ENCODE data around the gene MIS18A. TPM values are rescaled to one million over a fixed set of nuclear protein-coding genes. Genes with fewer than 3 reads are reported as not detected.
"Not testable (repeated sequence)": the region's sequence is repeated elsewhere in the genome, so short reads cannot be mapped to it uniquely, and the experiment has no call there.

The MIS18A gene
- total RNA-seq, 1 donor from 2014 or later: 26.3 TPM

DNA sequence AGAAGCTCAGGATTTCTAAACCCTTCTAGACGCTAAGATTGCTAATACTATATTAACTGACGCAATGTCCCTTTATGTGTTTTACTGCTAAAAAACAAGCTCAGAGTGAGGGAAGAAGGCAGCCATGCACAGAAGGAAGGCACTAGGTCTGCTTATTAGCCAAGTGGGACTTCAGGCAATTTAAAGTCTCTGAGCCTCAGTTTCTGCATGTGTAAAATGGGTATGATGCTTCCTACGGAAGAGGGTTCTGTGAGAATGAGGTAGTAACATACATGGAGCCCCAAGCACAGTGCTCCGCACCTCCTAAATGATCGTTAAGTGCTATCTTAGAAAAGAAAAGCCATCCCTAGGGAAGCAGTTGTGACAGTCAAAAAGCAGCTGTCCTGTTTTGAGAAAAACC, 16.9 kb downstream of the MIS18A start:
- DNase-seq (ENCODE audit: low spot score): no peak
- intact Hi-C loops (cut with micrococcal nuclease): no loop called here
- no peaks in the 10 kb centered on the region for H3K4me1 Mint-ChIP-seq (ENCODE audit: low read depth)
- H3K9me3 Mint-ChIP-seq: no peaks in the 10 kb centered on the region
- no peak overlapping the region for H3K27ac Mint-ChIP-seq
- H3K4me3 Mint-ChIP-seq (ENCODE audit: low read depth): no peak overlapping the region
- peaks cover 7% of the 10 kb centered on the region for H3K36me3 Mint-ChIP-seq (ENCODE audit: low read depth)
- H3K27me3 Mint-ChIP-seq (ENCODE audit: low read depth): no peaks in the 10 kb centered on the region

DNA sequence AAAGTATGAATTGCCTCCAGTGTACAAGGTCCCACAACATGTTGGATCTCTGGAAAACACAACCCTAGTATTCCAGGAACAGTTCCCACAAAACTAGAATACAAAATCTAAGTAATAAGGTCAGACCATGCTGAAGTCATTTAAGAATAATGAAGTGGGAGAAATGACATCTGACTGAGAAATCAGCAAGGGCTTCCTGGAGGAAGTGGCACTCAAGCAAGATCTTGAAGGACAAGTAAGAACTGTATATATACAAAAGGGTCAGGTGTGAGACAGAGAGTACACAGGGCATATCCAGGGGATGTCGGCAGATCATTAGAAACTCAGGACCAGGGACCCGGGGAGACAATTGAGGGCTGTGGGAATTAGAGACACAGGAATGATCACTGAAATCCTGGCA, 18.7 kb downstream of the MIS18A start:
- H3K4me1 Mint-ChIP-seq (ENCODE audit: low read depth): no peaks in the 10 kb centered on the region
- intact Hi-C loops (cut with micrococcal nuclease): no loop called here
- no peaks in the 10 kb centered on the region for H3K36me3 Mint-ChIP-seq (ENCODE audit: low read depth)
- H3K27ac Mint-ChIP-seq: no peak overlapping the region
- H3K4me3 Mint-ChIP-seq (ENCODE audit: low read depth): no peak overlapping the region
- no peaks in the 10 kb centered on the region for H3K9me3 Mint-ChIP-seq
- no peaks in the 10 kb centered on the region for H3K27me3 Mint-ChIP-seq (ENCODE audit: low read depth)
- no peak for DNase-seq (ENCODE audit: low spot score)

DNA sequence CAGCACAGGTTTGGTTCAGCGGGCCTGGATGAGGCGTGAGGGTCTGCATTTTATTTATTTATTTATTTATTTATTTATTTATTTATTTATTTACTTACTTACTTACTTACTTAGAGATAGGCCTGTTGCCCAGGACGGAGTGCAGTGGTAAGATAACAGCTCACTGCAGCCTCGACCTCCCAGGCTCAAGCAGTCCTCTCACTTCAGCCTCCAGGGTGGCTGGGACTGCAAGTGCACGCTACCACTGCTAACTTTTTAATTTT, 20.1 kb downstream of the MIS18A start:
- not testable (repeated sequence) for H3K27ac Mint-ChIP-seq; DNase-seq (ENCODE audit: low spot score); H3K4me1 Mint-ChIP-seq (ENCODE audit: low read depth); H3K4me3 Mint-ChIP-seq (ENCODE audit: low read depth); H3K36me3 Mint-ChIP-seq (ENCODE audit: low read depth); H3K27me3 Mint-ChIP-seq (ENCODE audit: low read depth); H3K9me3 Mint-ChIP-seq
- intact Hi-C loops (cut with micrococcal nuclease): loop anchor here (1.0 to 2.0 kb wide), 2 partner anchors 386 to 392 kb away; partner anchors contain the start of gene HUNK

DNA sequence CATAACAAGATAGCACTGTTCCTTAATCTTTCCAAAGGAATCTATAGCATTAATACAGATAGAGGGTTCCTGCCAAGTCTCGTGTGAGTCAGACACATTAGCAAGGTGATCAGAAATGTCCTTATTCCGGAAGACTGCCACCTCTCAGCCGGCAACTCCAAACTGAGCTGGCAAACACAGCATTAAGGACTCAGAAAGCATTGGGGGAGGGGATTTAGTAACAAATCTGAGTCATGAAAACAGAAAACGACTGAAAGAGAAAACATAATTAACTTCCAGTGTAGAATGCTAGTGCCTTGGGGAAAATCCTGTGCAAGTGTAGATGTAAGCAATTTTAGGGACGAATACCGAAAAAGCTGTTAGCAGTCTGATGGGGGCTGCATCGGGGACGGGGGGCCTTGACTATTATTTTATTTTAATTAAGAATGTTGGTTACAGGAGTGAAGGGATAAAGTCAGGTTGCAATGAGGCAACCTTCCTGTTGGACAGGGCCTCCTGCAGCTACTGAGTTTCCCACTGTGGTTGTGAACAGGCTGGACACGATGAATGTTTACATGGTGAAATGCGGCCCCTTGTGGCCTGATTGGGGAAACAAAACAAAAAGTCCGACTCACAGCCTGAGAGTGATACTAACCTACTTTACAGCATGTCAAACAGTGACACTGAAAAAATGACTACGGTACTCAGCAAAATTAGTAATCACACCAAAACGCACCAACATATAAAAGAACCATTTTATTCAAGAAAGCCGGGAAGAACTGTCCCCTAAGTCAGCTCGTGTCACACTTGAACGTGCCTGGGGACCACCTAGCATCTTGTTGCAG, 20.7 kb downstream of the MIS18A start:
- H3K4me1 Mint-ChIP-seq (ENCODE audit: low read depth): no peaks in the 10 kb centered on the region
- H3K27me3 Mint-ChIP-seq (ENCODE audit: low read depth): no peaks in the 10 kb centered on the region
- no peak for DNase-seq (ENCODE audit: low spot score)

DNA sequence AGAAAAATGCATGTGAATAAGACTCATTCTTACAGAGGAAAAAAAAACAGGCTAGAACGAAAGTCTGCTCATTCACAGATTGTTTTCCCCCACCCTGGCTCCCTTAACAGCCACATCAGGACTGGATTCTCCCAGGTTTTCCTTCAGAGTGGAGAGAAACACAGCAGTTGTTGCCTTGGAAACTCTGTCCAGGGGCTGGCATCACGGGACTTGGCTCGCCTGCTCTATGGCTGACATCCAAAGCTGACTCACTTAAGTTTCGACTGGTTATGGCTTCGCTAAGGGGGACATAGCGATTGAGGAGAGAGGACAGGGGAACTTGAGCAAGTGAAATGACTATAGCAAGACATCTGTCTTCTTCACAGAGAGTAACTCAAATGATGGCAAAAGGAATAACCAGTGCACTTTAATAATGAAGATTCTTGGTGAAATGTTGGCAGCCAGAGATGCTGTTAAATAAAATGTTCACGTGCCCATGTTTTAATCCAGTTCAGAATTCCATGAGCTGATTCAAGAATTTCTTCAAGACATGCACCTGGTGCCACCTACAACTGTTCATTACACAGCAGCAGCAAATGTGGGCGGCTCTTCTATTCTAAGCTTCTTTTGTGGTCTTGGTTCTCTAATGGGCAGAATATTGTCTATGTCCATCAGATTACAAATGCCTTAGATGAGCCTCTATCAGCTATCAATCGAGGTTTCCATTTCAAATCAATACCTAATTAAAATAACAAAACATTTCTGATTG, 21.8 kb downstream of the MIS18A start:
- no peaks in the 10 kb centered on the region for H3K4me1 Mint-ChIP-seq (ENCODE audit: low read depth)
- H3K27ac Mint-ChIP-seq: no peak overlapping the region
- intact Hi-C loops (cut with micrococcal nuclease): no loop called here

More for the DNA sequence above, 20.7 kb downstream of the MIS18A start:
- intact Hi-C loops (cut with micrococcal nuclease): loop anchor here (1.0 to 2.0 kb wide), 2 partner anchors 385 to 392 kb away; partner anchors contain the start of gene HUNK
- no peak overlapping the region for H3K27ac Mint-ChIP-seq
- H3K4me3 Mint-ChIP-seq (ENCODE audit: low read depth): no peak overlapping the region
- no peaks in the 10 kb centered on the region for H3K9me3 Mint-ChIP-seq
- H3K36me3 Mint-ChIP-seq (ENCODE audit: low read depth): no peaks in the 10 kb centered on the region

DNA sequence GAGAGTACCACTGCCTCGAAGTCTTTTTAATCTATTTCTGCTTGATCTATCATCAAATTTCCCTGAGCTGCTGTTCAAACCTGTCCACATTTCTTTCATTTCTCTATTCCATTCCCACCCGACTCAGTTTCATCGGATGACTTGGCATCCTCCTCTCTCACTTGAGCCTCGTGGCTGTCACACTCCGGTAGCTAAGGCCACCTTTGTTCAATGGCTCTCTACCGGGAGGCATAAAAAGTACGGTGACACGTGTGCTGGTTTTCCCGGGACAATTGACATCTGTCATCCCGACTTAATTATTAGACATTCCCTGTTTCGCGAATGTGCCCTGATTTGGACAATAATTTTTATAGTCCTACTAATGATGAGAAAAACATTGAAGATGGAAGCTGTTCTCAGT, 22.6 kb downstream of the MIS18A start:
- no peak overlapping the region for H3K4me3 Mint-ChIP-seq (ENCODE audit: low read depth)
- H3K9me3 Mint-ChIP-seq: peaks cover 4% of the 10 kb centered on the region
- H3K27me3 Mint-ChIP-seq (ENCODE audit: low read depth): no peaks in the 10 kb centered on the region
- no peak for DNase-seq (ENCODE audit: low spot score)
- no peak overlapping the region for H3K27ac Mint-ChIP-seq
- H3K4me1 Mint-ChIP-seq (ENCODE audit: low read depth): no peaks in the 10 kb centered on the region
- H3K36me3 Mint-ChIP-seq (ENCODE audit: low read depth): no peaks in the 10 kb centered on the region
- intact Hi-C loops (cut with micrococcal nuclease): no loop called here

More for the DNA sequence above, 21.8 kb downstream of the MIS18A start:
- Mint-ChIP-seq H3K4me3 (ENCODE audit: low read depth) (no peak overlapping the region), H3K27me3 (ENCODE audit: low read depth) (no peaks in the 10 kb centered on the region), H3K36me3 (ENCODE audit: low read depth) (no peaks in the 10 kb centered on the region), H3K9me3 (no peaks in the 10 kb centered on the region)
- no peak for DNase-seq (ENCODE audit: low spot score)

DNA sequence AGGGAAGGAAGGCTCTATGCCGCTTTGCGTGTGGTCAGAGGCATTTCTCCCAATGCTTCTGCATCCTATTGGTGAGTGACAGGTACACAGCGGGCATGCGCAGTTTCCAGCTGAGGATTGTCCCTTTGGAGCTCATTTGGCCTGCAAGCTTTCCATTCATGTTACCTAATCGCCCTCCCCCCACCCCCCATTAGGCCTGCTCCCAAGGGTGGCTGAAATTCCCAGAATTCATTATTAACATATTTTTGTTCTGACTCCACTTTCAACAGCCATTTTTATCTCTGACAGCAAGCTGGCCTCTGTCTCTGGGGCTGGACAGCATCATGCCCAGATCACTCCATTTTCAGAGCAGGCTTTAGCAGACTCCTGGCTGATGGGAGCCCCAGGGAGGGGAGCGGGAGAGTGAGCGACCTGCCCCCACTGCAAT, 25.6 kb downstream of the MIS18A start:
- no peaks in the 10 kb centered on the region for H3K36me3 Mint-ChIP-seq (ENCODE audit: low read depth)
- H3K9me3 Mint-ChIP-seq: peaks cover 13% of the 10 kb centered on the region
- H3K27me3 Mint-ChIP-seq (ENCODE audit: low read depth): peaks cover 2% of the 10 kb centered on the region
- H3K4me3 Mint-ChIP-seq (ENCODE audit: low read depth): no peak overlapping the region
- intact Hi-C loops (cut with micrococcal nuclease): no loop called here
- no peaks in the 10 kb centered on the region for H3K4me1 Mint-ChIP-seq (ENCODE audit: low read depth)
- H3K27ac Mint-ChIP-seq: no peak overlapping the region
- no peak for DNase-seq (ENCODE audit: low spot score)

DNA sequence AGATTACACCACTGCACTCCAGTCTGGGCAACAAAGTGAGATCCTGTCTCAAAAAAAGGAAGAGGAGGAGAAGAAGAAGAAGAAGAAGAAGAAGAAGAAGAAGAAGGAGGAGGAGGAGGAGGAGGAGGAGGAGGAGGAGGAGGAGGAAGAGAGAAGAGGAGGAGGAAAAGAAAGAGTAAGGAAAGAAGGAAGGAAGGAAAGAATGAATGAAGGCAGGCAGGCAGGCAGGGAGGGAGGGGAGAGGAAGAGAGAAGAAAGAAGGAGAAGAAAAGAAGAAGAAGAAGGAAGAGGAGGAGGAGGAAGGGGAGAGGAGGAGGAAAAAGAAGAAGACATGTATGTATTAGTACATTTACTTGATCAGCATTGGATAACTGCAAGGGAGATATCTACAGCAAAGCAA, 26.7 kb downstream of the MIS18A start:
- no peak for DNase-seq (ENCODE audit: low spot score)
- no peak overlapping the region for H3K27ac Mint-ChIP-seq
- no peak overlapping the region for H3K4me3 Mint-ChIP-seq (ENCODE audit: low read depth)
- H3K9me3 Mint-ChIP-seq: peaks cover 13% of the 10 kb centered on the region
- H3K27me3 Mint-ChIP-seq (ENCODE audit: low read depth): peaks cover 3% of the 10 kb centered on the region
- intact Hi-C loops (cut with micrococcal nuclease): no loop called here
- H3K36me3 Mint-ChIP-seq (ENCODE audit: low read depth): no peaks in the 10 kb centered on the region
- H3K4me1 Mint-ChIP-seq (ENCODE audit: low read depth): no peaks in the 10 kb centered on the region

DNA sequence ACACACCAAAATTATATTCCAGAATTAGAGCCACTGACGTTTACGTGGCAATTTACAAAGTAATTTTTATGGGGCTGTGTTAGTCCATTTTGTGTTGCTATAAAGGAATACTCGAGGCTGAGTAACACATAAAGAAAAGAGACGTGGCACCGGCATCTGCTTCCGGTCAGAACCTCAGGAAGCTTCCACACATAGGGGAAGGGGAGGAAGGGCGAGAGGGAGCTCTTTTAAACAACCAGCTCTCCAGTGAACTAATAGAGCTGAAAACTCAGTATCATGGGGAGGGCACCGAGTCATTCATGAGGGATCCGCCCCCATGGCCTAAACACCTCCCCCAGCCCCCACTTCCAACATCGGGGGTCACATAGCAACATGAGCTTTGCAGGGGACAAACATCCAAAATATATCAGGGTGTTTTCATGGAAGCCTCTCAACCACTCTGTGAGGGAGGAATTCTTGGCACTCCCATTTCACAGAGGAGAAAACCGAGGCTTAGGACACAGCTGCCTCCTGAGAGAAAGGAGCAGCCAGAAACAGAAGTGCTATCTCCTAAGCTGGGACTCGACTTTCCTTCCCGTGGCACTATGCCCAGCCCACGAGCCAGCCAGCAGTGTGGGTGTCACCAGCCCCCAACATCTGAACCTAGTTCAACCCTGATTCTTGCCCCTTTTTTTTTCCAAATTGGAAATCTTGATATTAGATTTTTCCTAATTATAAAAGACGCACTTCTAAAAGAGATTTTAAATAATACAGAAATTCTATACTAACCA, 29.2 kb downstream of the MIS18A start:
- Mint-ChIP-seq H3K9me3 (peaks cover 13% of the 10 kb centered on the region), H3K27me3 (ENCODE audit: low read depth) (peaks cover 16% of the 10 kb centered on the region), H3K36me3 (ENCODE audit: low read depth) (no peaks in the 10 kb centered on the region), H3K4me1 (ENCODE audit: low read depth) (no peaks in the 10 kb centered on the region), H3K4me3 (ENCODE audit: low read depth) (no peak overlapping the region), H3K27ac (no peak overlapping the region)
- intact Hi-C loops (cut with micrococcal nuclease): no loop called here
- DNase-seq (ENCODE audit: low spot score): no peak

DNA sequence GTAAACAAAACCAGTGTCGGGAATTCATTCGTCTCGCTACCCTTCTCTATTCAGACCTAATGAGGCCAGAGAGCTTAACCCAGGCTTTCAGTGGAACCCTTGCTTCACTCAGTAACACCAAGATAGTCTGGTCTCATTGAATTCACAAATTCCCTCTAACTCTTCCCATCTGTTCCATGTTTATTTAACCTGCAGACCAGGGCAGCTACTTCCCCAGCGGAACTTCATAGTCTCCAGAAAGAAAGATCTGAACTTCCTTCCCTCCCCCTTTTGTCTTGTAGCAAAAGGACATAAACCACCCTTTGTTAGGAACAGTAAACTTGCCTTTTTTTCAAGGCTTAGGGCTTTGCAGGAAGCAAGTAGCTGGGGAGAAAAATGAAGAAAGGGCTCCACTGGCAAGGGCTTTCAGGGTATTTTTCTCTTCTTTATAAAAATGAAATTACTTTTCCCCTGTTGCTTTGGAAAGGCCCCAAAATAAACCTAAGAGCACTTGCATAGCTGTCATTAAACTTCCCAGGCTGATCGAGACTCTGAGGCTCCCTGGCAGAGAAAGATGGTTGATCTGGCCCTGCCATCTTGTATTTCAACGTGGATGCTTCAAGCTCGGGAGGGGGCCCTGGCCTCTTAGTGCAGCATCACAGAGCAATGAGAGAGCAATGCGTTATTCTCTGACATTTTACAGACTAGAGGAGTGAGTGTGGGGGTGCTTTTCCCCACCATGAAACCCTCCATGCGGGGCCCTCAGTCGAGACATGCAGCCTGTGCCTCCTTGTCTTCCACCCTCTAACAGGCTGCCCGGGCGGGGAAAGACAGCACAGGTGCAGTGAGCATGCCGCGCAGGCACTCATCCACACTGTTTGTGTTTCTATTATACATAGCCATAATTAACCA, 30.0 kb downstream of the MIS18A start:
- Mint-ChIP-seq H3K4me3 (ENCODE audit: low read depth) (no peak overlapping the region), H3K27ac (no peak overlapping the region), H3K27me3 (ENCODE audit: low read depth) (peaks cover 16% of the 10 kb centered on the region)

DNA sequence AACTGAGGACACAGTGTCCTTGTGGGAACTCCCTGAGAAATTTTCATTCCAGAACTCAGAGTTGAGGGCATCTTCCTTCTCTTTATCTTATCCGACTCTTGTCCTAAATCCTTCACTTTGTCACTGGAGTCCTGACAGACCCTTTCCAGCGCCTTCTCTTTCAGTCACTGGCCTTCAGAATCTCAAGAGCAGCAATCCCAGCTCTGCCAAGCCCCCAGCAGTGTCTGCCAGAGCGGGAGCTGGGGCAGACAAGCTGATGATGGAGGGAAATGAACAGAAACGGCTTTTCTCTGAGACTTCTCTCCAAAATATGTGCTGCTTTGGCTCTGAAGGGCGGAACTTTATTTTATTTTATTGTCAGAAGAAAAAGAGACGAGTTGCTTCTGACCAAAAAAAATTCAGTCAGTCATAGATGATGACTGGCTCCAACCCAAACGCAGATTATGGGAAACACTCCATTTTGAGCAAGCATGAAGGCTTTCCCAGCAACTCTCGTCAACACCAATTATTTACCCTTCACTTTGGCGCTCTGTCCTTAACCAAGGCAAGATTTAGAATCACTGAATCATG, 32.2 kb downstream of the MIS18A start:
- intact Hi-C loops (cut with micrococcal nuclease): no loop called here
- no peak overlapping the region for H3K4me3 Mint-ChIP-seq (ENCODE audit: low read depth)
- no peaks in the 10 kb centered on the region for H3K4me1 Mint-ChIP-seq (ENCODE audit: low read depth)
- peaks cover 13% of the 10 kb centered on the region for H3K9me3 Mint-ChIP-seq
- DNase-seq (ENCODE audit: low spot score): no peak
- H3K36me3 Mint-ChIP-seq (ENCODE audit: low read depth): no peaks in the 10 kb centered on the region
- H3K27ac Mint-ChIP-seq: no peak overlapping the region
- H3K27me3 Mint-ChIP-seq (ENCODE audit: low read depth): peaks cover 21% of the 10 kb centered on the region

More for the DNA sequence above, 30.0 kb downstream of the MIS18A start:
- DNase-seq (ENCODE audit: low spot score): no peak
- Mint-ChIP-seq H3K9me3 (peaks cover 13% of the 10 kb centered on the region), H3K4me1 (ENCODE audit: low read depth) (no peaks in the 10 kb centered on the region), H3K36me3 (ENCODE audit: low read depth) (no peaks in the 10 kb centered on the region)
- intact Hi-C loops (cut with micrococcal nuclease): no loop called here

DNA sequence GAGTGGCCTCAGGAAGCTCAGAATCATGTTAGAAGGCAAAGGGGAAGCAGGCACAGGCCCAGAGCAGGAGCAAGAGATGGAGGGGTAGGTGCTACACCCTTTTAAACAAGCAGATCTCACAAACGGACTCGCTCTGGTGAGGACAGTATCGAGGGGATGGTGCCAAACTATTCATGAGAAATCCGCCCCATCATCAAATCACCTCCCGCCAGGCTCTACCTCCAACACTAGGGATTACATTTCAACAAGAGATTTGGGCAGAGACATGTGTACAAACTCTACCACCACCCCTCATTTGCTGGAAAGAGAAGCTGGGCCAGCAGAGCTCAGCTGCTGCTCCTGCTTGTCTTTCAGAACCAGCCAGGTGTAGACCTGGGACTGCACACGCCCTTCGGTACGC, 32.9 kb downstream of the MIS18A start:
- H3K36me3 Mint-ChIP-seq (ENCODE audit: low read depth): no peaks in the 10 kb centered on the region
- H3K4me1 Mint-ChIP-seq (ENCODE audit: low read depth): peaks cover 7% of the 10 kb centered on the region
- no peak overlapping the region for H3K27ac Mint-ChIP-seq
- intact Hi-C loops (cut with micrococcal nuclease): no loop called here
- H3K9me3 Mint-ChIP-seq: peaks cover 6% of the 10 kb centered on the region
- no peak overlapping the region for H3K4me3 Mint-ChIP-seq (ENCODE audit: low read depth)
- no peak for DNase-seq (ENCODE audit: low spot score)
- H3K27me3 Mint-ChIP-seq (ENCODE audit: low read depth): peaks cover 21% of the 10 kb centered on the region
